GM12873 (cell line): ENCODE data around the gene XXYLT1.

ENCODE experiments used
- TF ChIP-seq, protein P1 (sequence below): IDR thresholded peaks from 2 replicates; pipeline ENCODE4 v1.5.1; 2012; ENCODE audit warnings: low read depth, mild to moderate bottlenecking, moderate library complexity, low read length, control low read depth; ENCODE audit not compliant: insufficient read depth; ENCODE audit errors: missing control alignments

XXYLT1 gene

DNA sequence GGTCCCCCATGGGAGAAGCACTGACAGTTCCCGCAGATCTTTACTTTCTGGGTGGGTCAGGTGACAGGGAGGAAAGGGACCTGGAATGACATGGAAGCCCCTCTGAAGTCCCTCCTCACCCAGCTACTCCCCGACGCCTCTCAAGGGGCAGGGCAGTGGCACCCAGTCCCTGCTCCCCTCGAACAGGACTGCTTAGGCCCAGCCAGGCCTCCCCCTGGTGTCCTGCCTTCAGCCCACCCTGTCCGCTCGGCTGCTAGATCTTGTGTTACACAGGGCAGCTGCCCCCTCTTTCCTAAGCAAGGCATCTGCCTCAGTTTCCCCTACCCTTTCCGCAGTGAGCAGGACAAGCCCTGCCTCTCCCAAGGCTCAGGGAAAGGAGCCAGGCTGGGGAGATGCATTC, 226.5 kb downstream of the XXYLT1 start:
- TF ChIP-seq, protein P1, sequence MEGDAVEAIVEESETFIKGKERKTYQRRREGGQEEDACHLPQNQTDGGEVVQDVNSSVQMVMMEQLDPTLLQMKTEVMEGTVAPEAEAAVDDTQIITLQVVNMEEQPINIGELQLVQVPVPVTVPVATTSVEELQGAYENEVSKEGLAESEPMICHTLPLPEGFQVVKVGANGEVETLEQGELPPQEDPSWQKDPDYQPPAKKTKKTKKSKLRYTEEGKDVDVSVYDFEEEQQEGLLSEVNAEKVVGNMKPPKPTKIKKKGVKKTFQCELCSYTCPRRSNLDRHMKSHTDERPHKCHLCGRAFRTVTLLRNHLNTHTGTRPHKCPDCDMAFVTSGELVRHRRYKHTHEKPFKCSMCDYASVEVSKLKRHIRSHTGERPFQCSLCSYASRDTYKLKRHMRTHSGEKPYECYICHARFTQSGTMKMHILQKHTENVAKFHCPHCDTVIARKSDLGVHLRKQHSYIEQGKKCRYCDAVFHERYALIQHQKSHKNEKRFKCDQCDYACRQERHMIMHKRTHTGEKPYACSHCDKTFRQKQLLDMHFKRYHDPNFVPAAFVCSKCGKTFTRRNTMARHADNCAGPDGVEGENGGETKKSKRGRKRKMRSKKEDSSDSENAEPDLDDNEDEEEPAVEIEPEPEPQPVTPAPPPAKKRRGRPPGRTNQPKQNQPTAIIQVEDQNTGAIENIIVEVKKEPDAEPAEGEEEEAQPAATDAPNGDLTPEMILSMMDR: no peak

DNA sequence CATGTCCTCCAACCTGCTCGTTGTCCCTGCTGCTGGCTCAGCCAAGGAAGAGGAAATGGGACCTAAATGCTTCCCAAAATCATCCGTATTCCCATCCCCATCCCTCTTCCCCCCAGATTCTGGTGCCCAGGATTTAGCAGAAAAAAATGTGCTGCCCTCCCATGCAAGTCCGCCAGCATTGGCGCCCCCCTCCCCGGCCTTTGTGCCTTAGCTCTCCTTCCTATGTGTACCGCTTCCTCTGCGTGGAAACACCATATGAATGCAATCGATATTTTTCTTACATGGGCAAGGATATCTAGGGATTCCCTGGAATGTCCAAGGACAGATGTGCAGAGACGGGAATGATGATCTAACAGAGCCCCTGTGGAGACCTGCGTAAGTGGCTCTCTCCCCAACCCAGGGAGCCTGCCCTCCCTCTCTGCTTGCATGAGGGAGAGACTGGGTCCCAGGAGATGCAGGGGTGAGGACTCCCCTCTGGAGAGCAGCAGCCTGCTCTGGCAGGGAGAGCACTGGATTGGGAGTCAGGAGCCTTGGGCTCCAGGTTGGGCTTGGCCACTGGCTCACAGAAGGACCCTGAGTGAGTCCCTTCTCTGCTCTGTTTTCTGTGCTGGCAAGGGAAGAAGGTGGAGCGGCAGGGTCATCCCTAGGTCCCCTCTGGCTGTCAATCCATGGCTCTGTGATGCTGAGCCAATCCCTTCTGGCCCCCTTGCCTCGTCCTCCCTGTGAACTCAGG, 227.2 kb downstream of the XXYLT1 start:
- TF ChIP-seq, protein P1: no peak

DNA sequence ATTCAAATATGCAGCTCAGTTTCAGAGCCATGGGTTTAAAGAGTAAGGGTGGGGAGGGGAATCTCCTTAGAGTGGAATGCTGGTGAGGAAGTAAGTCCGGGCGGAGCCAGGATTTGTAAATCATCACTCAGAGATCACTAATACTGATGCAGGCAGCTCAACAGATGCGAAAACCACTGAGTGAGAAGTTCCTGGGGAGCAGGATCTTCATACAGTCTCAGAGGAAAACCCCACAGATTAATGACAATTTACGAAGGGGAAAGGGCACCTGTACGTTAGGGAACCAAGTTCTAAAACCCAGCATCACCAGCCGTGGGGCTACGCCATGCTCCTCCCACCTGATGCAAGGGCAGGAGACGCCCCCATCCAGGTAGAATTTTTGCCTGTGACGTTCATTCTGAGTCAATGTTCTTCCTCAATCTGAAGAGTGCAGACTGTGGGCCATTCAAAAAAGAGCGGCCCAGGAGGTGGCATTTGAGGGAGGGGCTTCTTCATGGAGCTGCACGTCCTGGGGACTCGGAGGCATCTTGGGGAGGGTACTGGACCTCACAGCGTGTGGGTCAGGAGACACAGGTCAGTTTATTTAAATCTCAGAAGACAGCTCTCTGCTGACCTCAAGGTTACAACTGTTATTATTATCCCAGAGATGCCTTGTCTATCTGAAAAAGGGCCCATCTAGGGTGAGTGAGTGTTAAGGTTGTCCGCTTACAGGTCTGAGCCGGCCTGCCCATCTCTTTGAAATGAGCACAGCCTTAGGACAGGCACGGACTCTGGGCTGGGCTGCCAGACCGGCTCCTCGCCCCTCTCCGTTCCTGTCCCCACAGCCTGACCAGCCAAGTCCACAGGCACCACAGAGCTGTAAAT, 228.0 kb downstream of the XXYLT1 start:
- TF ChIP-seq, protein P1: no peak

DNA sequence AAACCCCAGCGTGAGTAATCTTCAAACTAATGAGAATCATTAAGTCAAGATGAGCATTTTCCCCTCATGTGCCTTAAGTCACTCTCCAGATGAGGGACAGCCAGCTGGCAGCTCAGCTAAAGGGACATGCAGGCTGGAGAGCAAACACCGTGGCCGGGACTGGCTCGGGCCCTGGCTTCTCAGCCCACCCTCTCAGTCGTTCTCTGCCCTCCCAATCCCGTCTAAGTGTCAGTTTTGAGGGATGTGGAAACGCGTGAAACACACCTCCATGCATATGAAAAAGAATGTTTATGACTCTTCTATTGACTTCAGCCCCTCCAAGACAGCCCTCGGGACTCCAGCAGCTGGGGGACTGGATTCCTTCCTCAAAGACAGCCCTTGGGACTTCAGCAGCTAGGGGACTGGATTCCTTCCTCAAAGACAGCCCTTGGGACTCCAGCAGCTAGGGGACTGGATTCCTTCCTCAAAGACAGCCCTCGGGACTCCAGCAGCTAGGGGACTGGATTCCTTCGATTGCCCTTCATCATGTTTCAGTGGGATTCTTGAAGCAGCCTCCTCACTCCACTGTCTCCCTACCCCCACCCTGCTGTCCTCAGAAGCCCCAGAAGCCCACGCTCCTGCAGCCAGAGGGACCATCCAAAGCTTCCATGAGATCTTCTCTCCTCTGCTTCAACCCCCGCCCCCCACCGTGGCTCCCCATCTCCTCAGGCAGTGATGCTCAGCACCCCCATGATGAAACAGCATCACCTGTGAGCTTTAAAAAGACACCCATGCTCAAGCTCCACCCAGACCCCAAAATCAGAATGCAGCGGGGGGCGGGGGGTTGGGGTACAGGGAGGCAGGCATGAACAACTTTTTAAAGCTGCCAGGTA, 228.9 kb downstream of the XXYLT1 start:
- TF ChIP-seq, protein P1: no peak

DNA sequence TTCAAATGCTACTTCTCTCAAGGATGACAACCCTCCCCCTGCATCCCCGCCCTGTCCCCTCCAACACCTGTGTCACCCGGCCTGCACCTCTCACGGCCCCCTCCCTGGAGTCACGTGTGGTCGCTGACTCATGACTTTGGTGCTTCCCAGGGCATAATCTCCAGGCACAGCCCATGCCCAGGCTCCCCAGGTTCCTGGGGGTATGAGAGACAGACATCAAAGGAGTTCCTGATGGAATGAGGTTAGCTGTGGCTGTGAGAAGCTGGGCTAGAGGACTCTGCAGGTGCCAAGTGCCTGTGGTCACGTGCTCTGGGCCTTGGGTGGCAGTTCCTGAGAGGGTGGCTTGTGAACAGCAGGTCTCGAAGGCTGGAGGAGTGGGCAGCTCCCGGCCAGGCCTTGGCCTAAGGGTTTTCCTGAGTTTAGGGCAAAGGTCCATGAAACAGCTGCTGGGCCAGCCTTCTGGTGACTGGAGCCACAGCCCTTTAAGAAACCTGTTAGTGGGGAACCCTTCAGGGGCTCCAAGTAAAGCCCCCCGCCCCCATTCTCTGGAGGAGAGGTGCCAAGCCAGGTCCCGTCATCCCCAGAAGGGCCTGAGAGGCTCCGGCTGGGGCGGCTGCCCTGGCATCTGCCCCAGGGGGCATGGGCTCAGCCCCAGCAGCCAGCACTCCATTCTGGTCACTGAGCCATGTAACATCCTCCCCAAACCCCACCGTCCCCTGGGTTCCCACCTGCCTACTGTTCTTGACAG, 230.0 kb downstream of the XXYLT1 start:
- TF ChIP-seq, protein P1: no peak

DNA sequence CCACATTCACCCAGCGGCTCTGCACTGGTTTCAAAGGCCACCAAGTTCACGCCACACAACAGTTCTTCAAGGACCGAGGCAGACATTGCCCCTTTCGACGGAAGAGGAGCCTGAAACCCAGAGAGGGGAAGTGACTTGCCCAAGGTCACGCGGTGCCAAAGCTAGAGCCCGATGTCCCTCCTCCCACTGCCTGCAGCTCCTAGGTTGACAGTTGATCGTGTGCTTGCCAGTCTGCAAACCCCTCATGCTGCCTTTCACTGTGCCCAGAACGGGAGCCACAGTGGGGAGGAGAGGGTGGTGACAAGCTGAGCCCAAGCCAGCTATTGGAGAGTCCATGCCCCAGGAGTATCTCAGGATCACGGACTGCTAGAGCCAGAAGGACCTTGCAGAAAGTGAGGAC, 230.9 kb downstream of the XXYLT1 start:
- TF ChIP-seq, protein P1: no peak
